ENCODE data around the gene ATXN7L3B.
"Not testable (repeated sequence)": the region's sequence is repeated elsewhere in the genome, so short reads cannot be mapped to it uniquely, and the experiment has no call there.

The ATXN7L3B gene

GRCh38 chr12:74537707-74538385, at the start of gene ATXN7L3B:
Gene ATXN7L3B (plus strand): TSS chr12:74537835. CDS start chr12:74538113, 278 bp downstream.
- DNase-seq, result peak; percentile 89 to 96 (median 94)

- DNase-seq, result no peak
Measured at GRCh38 chr12:74488134-74488533, 49.5 kb upstream of the ATXN7L3B start.

- DNase-seq, result no peak
Measured at GRCh38 chr12:74489543-74489942, 48.1 kb upstream of the ATXN7L3B start.

- DNase-seq, result no peak
Measured at GRCh38 chr12:74490390-74491064, 47.1 kb upstream of the ATXN7L3B start.

GRCh38 chr12:74491374-74491773, 46.3 kb upstream of the ATXN7L3B start:
- no peak for DNase-seq

- no peak for DNase-seq
Measured at GRCh38 chr12:74499192-74499591, 38.4 kb upstream of the ATXN7L3B start.

GRCh38 chr12:74508873-74509657, 28.6 kb upstream of the ATXN7L3B start:
- not testable (repeated sequence) for DNase-seq

- no peak for DNase-seq
Measured at GRCh38 chr12:74509886-74510285, 27.7 kb upstream of the ATXN7L3B start.

- DNase-seq, result no peak
Measured at GRCh38 chr12:74514098-74514872, 23.4 kb upstream of the ATXN7L3B start.

- DNase-seq, result no peak
Measured at GRCh38 chr12:74515849-74516248, 21.8 kb upstream of the ATXN7L3B start.

GRCh38 chr12:74526535-74526934, 11.1 kb upstream of the ATXN7L3B start:
- DNase-seq, result no peak

GRCh38 chr12:74527491-74527890, 10.1 kb upstream of the ATXN7L3B start:
- DNase-seq, result no peak

- DNase-seq, result no peak
Measured at GRCh38 chr12:74530676-74531075, 7.0 kb upstream of the ATXN7L3B start.

GRCh38 chr12:74535536-74535935, 2.1 kb upstream of the ATXN7L3B start:
- no peak for DNase-seq

- peak in 2 of 6 experiments; percentile 71 to 81 for DNase-seq
Measured at GRCh38 chr12:74537126-74537706, 419 bp upstream of the ATXN7L3B start.

- peak; percentile 14 to 70 (median 31) for DNase-seq
Measured at GRCh38 chr12:74538491-74539258, 1.0 kb downstream of the ATXN7L3B start.

- no peak for DNase-seq
Measured at GRCh38 chr12:74539261-74539660, 1.6 kb downstream of the ATXN7L3B start.

GRCh38 chr12:74539765-74540526, 2.3 kb downstream of the ATXN7L3B start:
- DNase-seq, result no peak

- DNase-seq, result no peak
Measured at GRCh38 chr12:74541074-74541473, 3.4 kb downstream of the ATXN7L3B start.

- no peak for DNase-seq
Measured at GRCh38 chr12:74547249-74547648, 9.6 kb downstream of the ATXN7L3B start.

- DNase-seq, result no peak
Measured at GRCh38 chr12:74551291-74551690, 13.7 kb downstream of the ATXN7L3B start.

Measured in stimulated activated naive CD4-positive, alpha-beta T cell (primary cell).